GM19468 (cell line): ENCODE results near the gene H19.
A peak's percentile ranks its signal among the peaks of the same experiment; 100 is the strongest.

ENCODE experiments used
- ATAC-seq: cut with Tn5 transposase; IDR thresholded peaks from one replicate; pipeline ENCODE4 v1.9.1; 2021; ENCODE audit warnings: mild to moderate bottlenecking, moderate library complexity, moderate number of reproducible peaks; ENCODE audit not compliant: unreplicated experiment; ENCODE audit errors: extremely low read depth

The H19 gene

DNA sequence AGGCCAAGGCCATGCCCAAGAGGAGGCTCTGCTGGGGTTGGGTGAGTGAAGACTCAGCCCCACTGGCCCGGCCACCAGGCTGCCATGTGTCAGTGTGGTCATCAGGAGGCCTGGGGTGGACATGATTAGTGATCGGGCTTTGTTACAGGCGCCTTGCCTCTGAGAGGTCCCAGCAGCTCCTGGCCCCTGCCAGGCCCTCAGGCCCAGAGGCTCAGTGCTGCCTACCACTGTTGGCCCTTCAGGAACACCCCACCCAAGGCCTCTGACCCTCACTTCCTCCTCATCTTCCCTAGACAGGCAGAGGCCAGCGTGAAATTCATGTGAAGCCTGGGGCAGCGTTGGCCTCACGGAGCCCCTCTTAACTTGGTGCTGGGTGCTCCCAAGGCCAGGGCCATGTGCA lies 48.3 kb downstream of the H19 start:
- no peak for ATAC-seq

DNA sequence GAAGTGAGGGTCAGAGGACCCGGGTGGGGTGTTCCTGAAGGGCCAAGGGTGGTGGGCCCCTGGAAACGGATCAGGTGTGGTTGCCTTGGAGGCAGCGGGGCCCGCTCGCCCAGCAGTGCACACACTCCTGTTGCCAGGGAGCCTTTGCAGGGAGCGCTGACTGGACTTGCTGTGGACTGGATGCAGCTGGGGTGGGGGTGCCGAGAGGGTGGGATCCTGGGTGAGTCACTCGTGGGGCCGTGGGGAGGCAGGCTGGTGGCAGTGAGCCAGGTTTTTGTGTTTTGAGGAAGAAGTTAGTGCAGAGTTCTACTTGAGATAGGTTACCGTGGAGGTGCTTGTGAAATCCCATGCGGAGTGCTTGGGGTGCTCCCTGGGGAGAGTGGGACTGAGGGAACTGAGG lies 49.3 kb downstream of the H19 start:
- no peak for ATAC-seq

DNA sequence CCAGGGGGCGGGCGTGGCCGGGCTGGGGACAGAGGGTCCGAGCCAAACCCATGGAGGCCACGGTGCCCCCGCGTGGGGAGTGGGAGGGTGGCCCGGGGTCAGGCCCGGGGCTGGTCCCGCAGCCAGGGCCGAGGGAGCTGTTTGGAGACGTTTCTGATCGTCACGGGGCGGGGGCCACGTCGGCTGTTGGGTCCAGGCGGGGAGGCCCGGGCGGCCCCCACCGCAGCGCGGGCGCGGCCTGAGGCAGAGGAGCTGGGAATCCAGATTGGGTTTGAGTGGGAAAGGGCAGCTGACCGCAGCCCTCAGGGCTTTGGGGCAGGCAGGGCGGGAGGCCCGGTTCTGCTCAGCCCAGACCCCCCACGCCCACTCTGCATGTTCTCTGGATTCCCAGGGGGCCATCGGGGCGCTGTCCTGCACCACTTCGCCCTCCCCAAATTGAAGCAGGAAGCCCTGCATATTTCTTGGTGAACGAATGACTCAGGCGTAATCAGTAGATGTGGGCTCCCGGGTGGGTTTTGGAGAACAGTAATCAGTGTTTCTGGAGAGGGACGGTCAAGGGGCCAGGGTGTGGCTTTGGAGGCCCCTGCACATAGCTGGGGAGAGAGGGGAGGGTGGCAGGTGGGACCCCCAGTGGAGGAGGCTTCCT lies 49.9 kb downstream of the H19 start:
- no peak for ATAC-seq

DNA sequence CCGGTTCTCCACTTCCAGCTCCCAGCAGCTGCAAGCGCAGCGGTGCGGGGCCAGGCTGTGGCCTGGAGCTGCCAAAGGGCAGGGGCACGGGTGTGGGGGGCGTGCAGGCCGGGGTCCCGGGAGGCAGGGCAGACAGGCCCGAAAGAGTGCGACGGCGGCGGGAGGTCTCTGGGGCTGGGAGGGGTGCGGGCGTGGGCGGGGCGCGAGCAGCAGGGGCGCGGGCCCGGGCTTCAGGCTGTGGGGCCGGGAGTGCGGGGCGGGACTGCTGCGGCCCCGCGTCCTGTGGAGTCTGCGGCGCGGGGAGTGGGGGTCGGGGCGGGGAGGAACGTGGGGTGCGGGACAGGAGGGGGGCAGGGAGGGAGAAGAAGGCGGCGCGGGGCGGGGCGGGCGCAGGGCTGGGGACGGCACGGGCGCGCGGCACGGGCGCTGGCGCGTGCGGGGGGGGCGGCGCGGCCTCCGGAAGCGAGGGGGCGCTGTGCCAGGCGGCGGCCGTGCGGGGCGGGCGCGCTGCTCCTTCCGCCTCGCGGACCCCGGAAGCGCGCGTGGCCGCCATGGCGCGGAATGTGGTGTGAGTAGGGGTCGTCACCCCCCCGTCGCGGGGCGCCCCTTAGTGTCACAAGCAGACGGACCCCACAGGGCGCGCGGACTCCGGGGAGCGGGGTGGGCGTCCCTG lies 50.7 kb downstream of the H19 start, which contains the start of gene MRPL23:
TSS of gene MRPL23 (plus strand) at position 521 of the 673 bp plus-strand sequence. CDS start at position 552, 31 bp downstream.
- ATAC-seq, result peak; percentile 39
